HK-2 (cell line): Measurements from ENCODE around the gene TNRC6C.

Experiments used
- DNase-seq: peaks from one replicate; pipeline ENCODE4 v3.0.0-alpha.2; 2018; ENCODE audit not compliant: unreplicated experiment

The TNRC6C gene, protein sequence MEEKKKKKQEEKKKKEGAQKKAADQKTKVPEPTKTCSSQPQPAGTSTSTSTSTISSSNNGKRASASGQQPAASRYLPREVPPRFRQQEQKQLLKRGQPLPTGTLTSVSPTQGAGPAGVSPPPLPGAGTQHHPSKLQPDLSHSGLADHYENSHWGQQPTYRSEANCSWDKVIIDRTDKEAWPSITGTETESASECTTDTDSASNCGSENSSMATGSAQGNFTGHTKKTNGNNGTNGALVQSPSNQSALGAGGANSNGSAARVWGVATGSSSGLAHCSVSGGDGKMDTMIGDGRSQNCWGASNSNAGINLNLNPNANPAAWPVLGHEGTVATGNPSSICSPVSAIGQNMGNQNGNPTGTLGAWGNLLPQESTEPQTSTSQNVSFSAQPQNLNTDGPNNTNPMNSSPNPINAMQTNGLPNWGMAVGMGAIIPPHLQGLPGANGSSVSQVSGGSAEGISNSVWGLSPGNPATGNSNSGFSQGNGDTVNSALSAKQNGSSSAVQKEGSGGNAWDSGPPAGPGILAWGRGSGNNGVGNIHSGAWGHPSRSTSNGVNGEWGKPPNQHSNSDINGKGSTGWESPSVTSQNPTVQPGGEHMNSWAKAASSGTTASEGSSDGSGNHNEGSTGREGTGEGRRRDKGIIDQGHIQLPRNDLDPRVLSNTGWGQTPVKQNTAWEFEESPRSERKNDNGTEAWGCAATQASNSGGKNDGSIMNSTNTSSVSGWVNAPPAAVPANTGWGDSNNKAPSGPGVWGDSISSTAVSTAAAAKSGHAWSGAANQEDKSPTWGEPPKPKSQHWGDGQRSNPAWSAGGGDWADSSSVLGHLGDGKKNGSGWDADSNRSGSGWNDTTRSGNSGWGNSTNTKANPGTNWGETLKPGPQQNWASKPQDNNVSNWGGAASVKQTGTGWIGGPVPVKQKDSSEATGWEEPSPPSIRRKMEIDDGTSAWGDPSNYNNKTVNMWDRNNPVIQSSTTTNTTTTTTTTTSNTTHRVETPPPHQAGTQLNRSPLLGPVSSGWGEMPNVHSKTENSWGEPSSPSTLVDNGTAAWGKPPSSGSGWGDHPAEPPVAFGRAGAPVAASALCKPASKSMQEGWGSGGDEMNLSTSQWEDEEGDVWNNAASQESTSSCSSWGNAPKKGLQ (N-terminal part only)

GRCh38 chr17:77957857-77958715, at the start of gene TNRC6C:
Gene TNRC6C (plus strand): TSS chr17:77958703. CDS start chr17:78004207, 45,504 bp downstream.
- peak; percentile 99 for DNase-seq

- no peak for DNase-seq
Measured at GRCh38 chr17:77909236-77909635, 49.3 kb upstream of the TNRC6C start.

DNA sequence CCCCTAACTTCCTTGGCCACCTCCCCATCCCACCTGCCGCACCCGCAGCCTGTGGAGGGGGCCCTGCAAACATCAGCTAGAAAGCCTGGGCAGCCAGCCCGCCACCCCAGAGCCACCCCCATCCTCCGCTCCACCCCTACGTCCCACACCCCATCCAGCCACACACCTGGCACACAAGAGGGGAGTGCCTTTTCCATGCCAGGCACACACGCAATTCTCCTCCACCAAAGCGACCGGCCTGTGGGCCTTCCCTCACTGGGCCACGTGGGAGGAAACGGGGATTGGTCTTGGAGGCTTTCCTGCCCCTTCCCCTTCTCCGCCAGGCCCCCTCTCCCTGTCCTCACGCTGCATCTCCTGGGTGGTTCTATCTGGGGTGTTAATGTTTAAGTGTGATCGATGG, 48.7 kb upstream of the TNRC6C start:
- no peak for DNase-seq

DNA sequence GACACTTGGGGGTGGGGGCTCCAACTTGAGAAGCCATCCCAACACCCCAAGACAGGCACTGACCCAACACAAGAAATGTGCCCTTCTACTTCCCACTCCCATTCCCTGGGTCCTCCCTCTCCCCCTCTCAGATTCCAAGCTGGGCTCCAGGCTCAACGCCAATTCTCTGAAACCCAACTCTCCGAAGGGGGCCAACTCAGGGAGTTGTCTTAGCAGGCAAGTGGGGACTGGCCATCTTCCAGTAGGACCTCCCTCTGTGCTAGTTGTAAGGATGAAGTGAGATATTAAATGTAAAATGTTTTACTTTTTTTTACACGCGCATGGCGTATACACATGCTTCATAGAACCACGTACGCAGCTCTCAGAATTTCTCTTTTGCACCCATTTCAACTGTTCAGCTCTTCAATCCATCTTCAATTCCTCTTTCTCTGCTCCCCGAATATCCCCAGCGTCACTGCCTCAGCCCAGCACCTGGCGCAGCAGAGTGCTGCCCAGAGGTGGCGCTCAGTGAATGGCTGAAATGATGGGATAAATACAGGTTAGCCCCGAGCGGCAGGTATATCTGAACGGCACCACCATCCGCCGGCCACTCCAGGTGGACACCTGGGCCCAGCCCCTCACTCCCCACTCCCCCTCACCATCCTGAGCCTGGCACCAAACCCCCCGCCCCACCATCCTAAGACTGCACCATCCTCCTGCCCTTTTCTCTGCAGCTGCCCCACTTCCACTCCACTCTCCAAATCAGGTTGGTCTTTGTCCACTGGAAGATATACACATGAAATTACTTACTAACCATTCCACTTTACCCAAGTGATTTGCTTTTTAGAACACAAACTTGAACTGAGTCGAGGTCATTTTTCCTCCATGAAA, 43.9 kb upstream of the TNRC6C start:
- DNase-seq = no peak

GRCh38 chr17:77915594-77916021, 42.9 kb upstream of the TNRC6C start:
- no peak for DNase-seq

GRCh38 chr17:77916264-77916663, 42.2 kb upstream of the TNRC6C start:
- no peak for DNase-seq

- no peak for DNase-seq
Measured at GRCh38 chr17:77916703-77917481, 41.6 kb upstream of the TNRC6C start.

DNA sequence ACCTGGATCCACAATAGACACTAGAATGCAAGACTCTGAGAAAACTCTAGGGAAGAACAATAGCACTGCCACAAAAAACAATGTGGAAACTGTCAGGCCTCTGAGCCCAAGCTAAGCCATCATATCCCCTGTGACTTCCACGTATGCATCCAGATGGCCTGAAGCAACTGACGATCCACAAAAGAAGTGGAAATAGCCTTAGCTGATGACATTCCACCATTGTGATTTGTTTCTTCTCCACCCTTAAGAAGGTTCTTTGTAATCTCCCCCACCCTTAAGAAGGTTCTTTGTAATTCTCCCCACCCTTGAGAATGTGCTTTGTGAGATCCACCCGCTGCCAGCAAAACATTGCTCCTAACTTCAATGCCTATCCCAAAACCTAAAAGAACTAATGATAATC, 39.2 kb upstream of the TNRC6C start:
- DNase-seq = no peak

DNA sequence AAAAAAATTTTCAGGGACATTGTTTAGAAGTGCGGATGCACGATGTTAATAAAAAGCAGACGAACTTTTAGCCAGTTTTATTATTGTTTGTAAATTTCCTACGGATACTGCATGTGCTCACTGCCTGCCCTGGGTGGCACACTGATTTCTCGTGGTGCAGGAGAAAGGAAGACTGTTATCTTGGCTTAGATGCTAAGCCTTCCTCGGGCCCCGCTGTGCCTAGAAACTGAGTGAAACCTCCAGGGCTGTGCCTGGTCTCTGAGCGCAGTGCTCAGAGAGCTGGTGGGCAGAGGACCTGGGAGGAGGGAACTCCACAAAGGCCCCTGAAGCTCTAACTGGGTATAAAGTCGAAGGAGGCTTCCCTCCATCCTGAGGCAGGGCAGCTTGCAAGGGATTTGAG, 35.4 kb upstream of the TNRC6C start:
- no peak for DNase-seq

DNA sequence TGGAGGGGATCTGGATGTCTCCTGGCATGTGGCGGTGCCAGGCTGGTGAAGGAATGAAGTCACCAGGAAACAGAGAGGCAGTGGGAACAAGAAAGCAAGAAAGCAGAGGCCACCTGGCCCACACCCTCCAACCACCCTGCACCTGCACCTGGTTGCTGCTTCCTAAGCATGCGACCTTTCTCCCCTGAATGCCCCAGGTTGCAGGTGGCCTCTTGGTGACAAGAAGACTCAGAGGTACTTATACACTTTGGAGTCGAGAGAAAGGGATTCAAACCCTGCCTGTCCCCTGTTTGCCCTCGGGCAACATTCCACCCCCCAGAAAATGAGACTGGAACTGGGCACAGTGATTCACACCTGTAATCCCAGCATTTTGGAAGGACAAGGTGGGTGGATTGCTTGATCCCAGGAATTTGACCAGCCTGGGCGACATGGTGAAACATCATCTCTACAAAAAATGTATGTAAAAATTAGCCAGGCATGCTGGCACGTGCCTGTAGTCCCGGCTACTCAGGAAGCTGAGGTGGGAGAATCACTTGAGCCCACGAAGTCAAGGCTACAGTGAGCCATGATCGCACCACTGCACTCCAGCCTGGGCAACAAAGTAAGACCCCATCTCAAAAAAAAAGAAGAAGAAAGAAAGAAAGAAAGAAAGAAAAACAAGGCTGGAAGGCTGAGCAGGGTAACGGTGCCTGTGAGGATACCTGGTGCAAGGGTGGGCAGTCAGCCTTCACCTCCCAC, 34.6 kb upstream of the TNRC6C start:
- DNase-seq = no peak

DNA sequence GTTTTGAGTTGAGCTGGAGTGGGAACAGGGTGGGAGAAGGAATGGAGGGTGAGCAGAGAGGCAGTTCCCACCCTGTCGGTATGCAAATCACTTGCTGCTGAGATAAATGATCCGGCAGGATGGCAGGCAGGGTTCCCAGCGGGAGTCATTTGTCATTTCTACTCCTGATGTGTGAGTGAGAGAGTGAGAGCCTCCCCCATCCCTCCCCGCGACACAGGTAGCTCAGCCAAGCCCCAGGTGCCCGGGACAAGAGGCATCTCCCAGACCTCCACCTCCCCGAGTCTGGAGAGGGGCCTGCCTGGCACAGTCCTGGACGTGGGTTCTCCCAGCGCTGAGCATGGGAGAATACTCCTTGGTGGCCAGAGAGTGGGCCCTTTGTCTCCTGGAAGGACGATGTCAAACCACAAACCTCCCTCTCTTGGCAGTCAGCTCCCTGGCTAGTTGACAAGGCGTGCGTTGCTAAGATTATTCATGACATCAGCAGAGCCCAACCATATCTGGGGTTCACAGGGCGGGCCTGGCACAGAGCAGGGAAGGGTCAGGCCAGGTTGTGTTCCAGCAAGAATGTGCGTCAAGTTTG, 33.7 kb upstream of the TNRC6C start:
- no peak for DNase-seq

DNA sequence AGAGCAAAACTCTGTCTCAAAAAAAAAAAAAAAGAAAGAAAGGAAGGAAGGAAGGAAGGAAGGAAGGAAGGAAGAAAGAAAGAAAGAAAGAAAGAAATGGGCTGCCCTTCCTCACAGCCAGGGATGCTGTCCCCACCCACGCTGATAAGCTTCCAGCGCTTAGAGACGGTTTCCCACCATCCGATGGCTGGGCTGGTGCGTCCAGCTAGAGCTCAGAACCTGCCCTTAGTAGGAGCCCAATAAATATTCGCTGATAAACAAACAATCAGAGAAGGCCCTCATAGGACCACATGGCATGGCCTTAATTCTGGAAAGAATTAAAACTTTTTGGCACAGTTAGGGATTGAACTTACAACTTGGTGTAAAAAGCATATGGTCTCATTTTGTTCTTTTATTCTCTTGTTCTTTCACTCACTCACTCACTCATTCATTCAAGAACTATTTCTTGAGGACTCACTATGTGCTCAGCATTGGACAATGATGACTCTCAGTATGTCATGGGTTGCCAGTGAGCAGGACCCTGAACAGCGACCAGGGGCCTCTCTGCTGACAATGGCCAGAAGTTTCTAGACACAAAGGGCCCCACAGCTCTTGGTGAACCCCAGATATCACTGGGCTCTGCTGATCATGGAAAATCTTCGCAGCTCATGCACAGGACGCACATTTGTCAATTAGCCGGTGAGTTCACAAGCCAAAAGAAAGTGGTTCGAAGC, 32.5 kb upstream of the TNRC6C start:
- DNase-seq = no peak

GRCh38 chr17:77926981-77927380, 31.5 kb upstream of the TNRC6C start:
- no peak for DNase-seq

GRCh38 chr17:77927777-77928518, 30.6 kb upstream of the TNRC6C start:
- DNase-seq = no peak

DNA sequence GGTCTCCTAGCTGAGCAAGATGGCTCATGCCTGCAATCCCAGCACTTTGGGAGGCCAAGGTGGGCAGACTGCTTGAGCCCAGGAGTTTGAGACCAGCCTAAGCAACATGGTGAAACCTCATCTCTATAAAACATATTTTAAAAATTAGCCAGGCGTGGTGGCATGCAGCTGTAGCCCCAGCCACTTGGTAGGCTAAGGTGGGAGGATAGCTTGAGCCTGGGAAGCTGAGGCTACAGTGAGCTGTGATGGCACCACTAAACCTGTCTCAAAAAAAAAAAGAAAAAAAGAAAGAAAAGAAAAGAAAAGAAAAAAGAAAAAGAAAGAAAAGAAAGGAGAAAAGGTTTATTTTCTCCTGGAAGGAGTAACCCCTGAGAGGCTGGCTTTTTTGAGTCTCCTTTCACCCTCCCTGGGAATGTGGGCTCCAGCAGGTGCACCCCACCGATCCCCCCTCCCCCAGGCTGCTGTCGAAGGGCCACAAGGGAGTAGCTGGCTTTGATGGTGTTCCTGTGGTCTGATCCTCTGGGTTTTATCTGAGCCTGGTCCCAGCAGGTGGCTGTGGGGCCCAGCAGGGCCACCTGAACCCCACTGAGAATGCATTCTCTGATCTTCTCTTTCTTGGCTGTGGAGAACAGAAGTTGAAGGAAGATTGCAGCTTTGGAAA, 29.9 kb upstream of the TNRC6C start:
- no peak for DNase-seq

- no peak for DNase-seq
Measured at GRCh38 chr17:77929180-77929564, 29.3 kb upstream of the TNRC6C start.
